ENCODE measurements around the gene ENTPD5.
"Not testable (repeated sequence)": the region's sequence is repeated elsewhere in the genome, so short reads cannot be mapped to it uniquely, and the experiment has no call there.

ENTPD5 gene

DNA sequence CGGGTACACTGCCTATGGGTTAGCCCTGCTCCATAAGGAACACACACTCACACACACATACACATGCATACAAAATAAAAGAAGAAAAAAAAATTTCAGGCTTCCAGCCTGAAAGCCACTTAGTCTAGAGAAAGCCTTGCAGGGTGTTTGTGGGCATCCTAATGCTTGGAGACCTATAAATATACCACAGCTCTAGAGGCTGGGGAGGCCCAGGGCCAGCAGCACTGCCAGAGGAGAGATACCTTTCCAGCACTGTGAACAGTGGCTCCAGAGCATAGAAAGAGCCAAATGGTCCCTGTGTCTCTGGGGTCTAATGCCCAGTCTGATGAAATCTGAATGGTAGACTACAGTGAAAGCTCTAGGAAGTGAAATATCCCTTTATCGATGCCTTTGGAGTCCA is 82.1 kb downstream of the ENTPD5 start:
- DNase-seq, result no peak

- DNase-seq, result no peak
These were observed 82.5 kb downstream of the ENTPD5 start for GRCh38 chr14:73936548-73936947.

DNA sequence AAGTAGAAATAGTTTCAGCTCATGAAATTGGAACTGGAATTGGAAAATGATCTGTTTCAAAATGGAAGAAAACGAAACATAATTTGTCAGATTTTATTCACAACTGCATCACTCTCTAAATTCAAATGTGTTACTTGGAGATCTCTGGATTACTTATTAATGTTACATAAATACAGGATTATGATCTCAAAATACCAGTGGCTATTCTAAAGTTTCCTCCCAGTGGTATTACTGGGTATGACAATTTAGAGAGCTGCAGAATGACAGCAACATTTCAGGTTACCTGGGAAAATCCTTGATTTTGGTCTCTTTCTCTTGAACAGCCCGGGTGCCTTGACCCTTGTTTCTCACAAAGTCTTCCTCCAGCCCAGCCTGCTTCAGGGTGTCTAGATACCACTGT is 83.4 kb downstream of the ENTPD5 start:
- peak; percentile 38 for DNase-seq

DNA sequence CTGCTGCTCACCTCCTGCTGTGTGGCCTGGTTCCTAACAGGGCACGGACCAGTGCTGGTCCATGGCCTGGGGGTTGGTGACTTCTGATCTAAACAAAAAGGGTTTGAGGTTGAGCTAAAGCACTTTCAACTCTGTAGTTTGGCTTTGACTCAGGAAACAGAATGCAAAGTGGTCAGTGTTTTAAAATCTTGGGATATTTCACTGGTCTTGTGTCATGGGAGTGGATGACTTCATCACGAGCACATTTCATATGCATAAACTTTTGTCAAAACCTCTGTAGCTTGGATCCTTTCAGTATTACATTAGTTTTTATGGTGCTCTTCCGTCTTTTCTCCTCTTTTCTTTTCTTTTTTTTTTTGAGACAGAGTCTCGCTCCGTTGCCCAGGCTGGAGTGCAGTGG is 94.8 kb downstream of the ENTPD5 start:
- DNase-seq, result no peak

GRCh38 chr14:73919457-73919856 is 99.6 kb downstream of the ENTPD5 start:
- DNase-seq, result not testable (repeated sequence)

GRCh38 chr14:73916324-73916723 is 102.8 kb downstream of the ENTPD5 start:
- no peak for DNase-seq

GRCh38 chr14:73913256-73913655 is 105.8 kb downstream of the ENTPD5 start:
- DNase-seq, result no peak

- no peak for DNase-seq
These were observed 109.4 kb downstream of the ENTPD5 start for GRCh38 chr14:73909681-73910080.

Measured in hematopoietic multipotent progenitor cell treated with erythropoietin and hydrocortisone succinate and interleukin-3 and kit ligand, for 8 days (in vitro differentiated cells).